K562 (cell line): ENCODE measurements around the gene GDAP2. TPM values are rescaled to one million over a fixed set of nuclear protein-coding genes. Genes with fewer than 3 reads are reported as not detected.

Source experiments
- ETS2 ChIP-seq: IDR thresholded peaks from 2 replicates; pipeline ENCODE4 v1.6.1; 2016; ENCODE audit warnings: borderline replicate concordance, missing genetic modification characterization, mild to moderate bottlenecking, moderate library complexity, missing compliant biosample characterization; ENCODE audit not compliant: poor library complexity, severe bottlenecking
- RBFOX2 ChIP-seq: fragments of 200-400 bp; formaldehyde crosslinking; IDR thresholded peaks from 2 replicates; pipeline ENCODE4 v1.6.1; 2017; ENCODE audit warnings: low read depth, mild to moderate bottlenecking, low read length, moderate library complexity
- TRIM24 ChIP-seq, 2 experiments: fragments of 450-650 bp; IDR thresholded peaks; 2 replicates each; pipeline ENCODE4 v1.6.1; 2016
- ZNF324 ChIP-seq: fragments of 250-450 bp; sonication (Bioruptor Pico); IDR thresholded peaks from 2 replicates; pipeline ENCODE4 v1.4.0; 2020; ENCODE audit warnings: mild to moderate bottlenecking
- ZNF445 ChIP-seq: fragments of 250-450 bp; sonication (Bioruptor Pico); IDR thresholded peaks from 2 replicates; pipeline ENCODE4 v1.4.0; 2020; ENCODE audit warnings: low read depth, mild to moderate bottlenecking, moderate library complexity
- polyA plus RNA-seq, 8 experiments: library from polyadenylated mRNA; depleted of rRNA in 4 of 8; stranded (reverse) in 5 of 8; unstranded in 3 of 8; fragments of >200 nt; fragmentation: Nextera tagmentation in 2 of 8; fragmentation: Illumina TruSeq in 1 of 8; extraction: Ambion mirVana in 2 of 8; extraction: Trizol in 1 of 8; gene quantifications; 2 replicates each; pipeline versions ENCODE4 v1.2.1 to v1.2.3, GENCODE V29; 2011 to 2014; ENCODE audit warnings: inconsistent platforms in 1 of 8, missing spikeins in 1 of 8
- total RNA-seq, 7 experiments: library from RNA; depleted of rRNA in 6 of 7; stranded (reverse); fragments of >200 nt in 6 of 7; fragmentation: Illumina TruSeq in 2 of 7; extraction: Trizol in 2 of 7; gene quantifications; 2 replicates each; pipeline versions ENCODE4 v1.2.1 to v1.2.3, GENCODE V29; 2011 to 2021; ENCODE audit warnings: low replicate concordance in 1 of 7
- TF ChIP-seq, protein P1 (sequence below): fragments of 250-450 bp; sonication (Bioruptor Pico); IDR thresholded peaks from 2 replicates; pipeline ENCODE4 v1.8.0; 2021; ENCODE audit warnings: moderate library complexity, mild to moderate bottlenecking, inconsistent platforms
- TF ChIP-seq, protein P2 (sequence below), 2 experiments: fragments of 450-650 bp; formaldehyde crosslinking in 1 of 2; IDR thresholded peaks; 2 replicates each; pipeline versions ENCODE4 v1.4.0 to v1.6.1; 2014 to 2020; ENCODE audit warnings: mild to moderate bottlenecking in 2 of 2, borderline replicate concordance in 1 of 2, low read depth in 1 of 2

The GDAP2 gene
- total and polyA plus RNA-seq, 9 of the 15 experiments (the other 6 are each of a cell fraction or from before 2014, with no cell fraction given), result 4.1 to 23.1 (median 13.2) TPM

DNA sequence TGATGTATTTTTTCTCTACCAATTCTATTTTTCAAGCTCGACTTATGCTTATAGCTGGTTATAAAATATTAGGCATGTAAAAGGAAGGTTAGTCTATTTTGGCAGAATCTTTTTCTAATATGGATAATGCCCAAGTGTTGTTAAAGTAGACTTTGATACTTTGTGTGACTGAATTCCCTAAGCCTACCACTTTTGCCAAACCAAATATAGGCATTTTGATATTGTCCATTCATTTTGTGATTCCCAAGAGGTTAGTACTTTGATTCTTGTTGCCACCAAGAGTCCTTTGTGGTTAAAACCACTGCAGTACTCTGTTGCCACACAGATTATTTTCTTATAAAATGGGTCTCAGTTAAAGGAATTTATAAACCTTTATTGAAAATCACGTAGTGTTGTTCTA lies 4.3 kb upstream of the GDAP2 start (continued):
- TF ChIP-seq RBFOX2 (no peak), ETS2 (tag) (no peak), ZNF324 (CRISPR knock-in tag) (no peak), ZNF445 (CRISPR knock-in tag) (no peak), TRIM24 (IDR thresholded peaks at IDR 0.05) (no peak)
- TF ChIP-seq, protein P1, sequence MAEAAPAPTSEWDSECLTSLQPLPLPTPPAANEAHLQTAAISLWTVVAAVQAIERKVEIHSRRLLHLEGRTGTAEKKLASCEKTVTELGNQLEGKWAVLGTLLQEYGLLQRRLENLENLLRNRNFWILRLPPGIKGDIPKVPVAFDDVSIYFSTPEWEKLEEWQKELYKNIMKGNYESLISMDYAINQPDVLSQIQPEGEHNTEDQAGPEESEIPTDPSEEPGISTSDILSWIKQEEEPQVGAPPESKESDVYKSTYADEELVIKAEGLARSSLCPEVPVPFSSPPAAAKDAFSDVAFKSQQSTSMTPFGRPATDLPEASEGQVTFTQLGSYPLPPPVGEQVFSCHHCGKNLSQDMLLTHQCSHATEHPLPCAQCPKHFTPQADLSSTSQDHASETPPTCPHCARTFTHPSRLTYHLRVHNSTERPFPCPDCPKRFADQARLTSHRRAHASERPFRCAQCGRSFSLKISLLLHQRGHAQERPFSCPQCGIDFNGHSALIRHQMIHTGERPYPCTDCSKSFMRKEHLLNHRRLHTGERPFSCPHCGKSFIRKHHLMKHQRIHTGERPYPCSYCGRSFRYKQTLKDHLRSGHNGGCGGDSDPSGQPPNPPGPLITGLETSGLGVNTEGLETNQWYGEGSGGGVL (CRISPR knock-in tag), result no peak
- TF ChIP-seq, protein P2, sequence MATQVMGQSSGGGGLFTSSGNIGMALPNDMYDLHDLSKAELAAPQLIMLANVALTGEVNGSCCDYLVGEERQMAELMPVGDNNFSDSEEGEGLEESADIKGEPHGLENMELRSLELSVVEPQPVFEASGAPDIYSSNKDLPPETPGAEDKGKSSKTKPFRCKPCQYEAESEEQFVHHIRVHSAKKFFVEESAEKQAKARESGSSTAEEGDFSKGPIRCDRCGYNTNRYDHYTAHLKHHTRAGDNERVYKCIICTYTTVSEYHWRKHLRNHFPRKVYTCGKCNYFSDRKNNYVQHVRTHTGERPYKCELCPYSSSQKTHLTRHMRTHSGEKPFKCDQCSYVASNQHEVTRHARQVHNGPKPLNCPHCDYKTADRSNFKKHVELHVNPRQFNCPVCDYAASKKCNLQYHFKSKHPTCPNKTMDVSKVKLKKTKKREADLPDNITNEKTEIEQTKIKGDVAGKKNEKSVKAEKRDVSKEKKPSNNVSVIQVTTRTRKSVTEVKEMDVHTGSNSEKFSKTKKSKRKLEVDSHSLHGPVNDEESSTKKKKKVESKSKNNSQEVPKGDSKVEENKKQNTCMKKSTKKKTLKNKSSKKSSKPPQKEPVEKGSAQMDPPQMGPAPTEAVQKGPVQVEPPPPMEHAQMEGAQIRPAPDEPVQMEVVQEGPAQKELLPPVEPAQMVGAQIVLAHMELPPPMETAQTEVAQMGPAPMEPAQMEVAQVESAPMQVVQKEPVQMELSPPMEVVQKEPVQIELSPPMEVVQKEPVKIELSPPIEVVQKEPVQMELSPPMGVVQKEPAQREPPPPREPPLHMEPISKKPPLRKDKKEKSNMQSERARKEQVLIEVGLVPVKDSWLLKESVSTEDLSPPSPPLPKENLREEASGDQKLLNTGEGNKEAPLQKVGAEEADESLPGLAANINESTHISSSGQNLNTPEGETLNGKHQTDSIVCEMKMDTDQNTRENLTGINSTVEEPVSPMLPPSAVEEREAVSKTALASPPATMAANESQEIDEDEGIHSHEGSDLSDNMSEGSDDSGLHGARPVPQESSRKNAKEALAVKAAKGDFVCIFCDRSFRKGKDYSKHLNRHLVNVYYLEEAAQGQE (IDR thresholded peaks at IDR 0.05; ENCODE audit: borderline replicate concordance), result no peak
- TF ChIP-seq, protein P2 (CRISPR knock-in tag; IDR thresholded peaks at IDR 0.05; ENCODE audit: low read depth), result no peak
